Gastroesophageal sphincter (tissue), 3 donors: ENCODE measurements around the gene UBR4.

ENCODE experiments used
- POLR2A ChIP-seq, 2 donors: fragments of 450-650 bp; IDR thresholded peaks; one replicate each; pipeline ENCODE4 v1.6.1; 2017; ENCODE audit warnings: antibody characterized with exemption in 2 of 2, mild to moderate bottlenecking in 2 of 2, moderate library complexity in 1 of 2
- TF ChIP-seq, protein P1 (sequence below), 4 experiments: fragments of 200-600 bp in 2 of 4; fragments of 450-650 bp in 2 of 4; sonication (generic) in 1 of 4; IDR thresholded peaks; one replicate each; pipeline ENCODE4 v1.5.1; 2017 to 2019; ENCODE audit warnings: antibody characterized with exemption in 4 of 4, mild to moderate bottlenecking in 2 of 4, moderate library complexity in 2 of 4

DNA sequence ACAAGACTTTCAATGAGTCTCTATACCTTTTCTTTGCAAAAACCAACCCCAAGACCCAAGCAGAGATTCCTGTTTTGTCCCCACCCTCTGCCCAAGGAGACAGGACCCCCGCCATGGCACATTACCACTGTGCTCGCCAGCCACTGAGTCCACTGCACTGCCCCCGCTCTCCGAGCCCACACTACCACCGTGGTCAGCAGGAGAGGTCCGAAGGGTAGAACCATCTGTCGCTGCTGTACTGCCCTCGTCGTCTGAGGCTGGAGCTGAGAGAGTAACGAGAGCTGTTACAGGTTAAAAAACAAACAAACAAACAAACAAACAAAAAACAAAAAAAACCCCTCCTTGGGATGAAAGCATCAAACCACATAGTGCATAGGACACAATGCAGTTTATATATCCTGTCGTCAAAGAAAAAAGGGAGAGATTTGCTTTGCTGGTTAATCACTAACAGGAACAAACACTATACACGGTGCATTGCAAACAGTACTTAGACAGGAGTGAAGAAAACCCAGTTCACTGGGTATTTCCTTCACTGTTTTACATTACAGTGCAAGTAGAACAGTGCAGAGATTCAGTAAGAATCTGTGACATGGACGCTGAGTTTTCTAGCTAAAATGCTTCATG lies 71.0 kb downstream of the UBR4 start:
- TF ChIP-seq, protein P1, sequence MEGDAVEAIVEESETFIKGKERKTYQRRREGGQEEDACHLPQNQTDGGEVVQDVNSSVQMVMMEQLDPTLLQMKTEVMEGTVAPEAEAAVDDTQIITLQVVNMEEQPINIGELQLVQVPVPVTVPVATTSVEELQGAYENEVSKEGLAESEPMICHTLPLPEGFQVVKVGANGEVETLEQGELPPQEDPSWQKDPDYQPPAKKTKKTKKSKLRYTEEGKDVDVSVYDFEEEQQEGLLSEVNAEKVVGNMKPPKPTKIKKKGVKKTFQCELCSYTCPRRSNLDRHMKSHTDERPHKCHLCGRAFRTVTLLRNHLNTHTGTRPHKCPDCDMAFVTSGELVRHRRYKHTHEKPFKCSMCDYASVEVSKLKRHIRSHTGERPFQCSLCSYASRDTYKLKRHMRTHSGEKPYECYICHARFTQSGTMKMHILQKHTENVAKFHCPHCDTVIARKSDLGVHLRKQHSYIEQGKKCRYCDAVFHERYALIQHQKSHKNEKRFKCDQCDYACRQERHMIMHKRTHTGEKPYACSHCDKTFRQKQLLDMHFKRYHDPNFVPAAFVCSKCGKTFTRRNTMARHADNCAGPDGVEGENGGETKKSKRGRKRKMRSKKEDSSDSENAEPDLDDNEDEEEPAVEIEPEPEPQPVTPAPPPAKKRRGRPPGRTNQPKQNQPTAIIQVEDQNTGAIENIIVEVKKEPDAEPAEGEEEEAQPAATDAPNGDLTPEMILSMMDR (IDR thresholded peaks at IDR 0.05): no peak
- TF ChIP-seq POLR2A (IDR thresholded peaks at IDR 0.05): no peak
